Stimulated activated CD4-positive, alpha-beta T cell treated with anti-CD3 and anti-CD28 coated beads, Interleukin-2, amount 100 ng/mL, for 4 hours (primary cell): ENCODE measurements around the gene DEDD.

Experiments
- DNase-seq: peaks from one replicate; pipeline ENCODE4 v3.0.0-alpha.2; 2020; ENCODE audit warnings: low read depth

DEDD gene

DNA sequence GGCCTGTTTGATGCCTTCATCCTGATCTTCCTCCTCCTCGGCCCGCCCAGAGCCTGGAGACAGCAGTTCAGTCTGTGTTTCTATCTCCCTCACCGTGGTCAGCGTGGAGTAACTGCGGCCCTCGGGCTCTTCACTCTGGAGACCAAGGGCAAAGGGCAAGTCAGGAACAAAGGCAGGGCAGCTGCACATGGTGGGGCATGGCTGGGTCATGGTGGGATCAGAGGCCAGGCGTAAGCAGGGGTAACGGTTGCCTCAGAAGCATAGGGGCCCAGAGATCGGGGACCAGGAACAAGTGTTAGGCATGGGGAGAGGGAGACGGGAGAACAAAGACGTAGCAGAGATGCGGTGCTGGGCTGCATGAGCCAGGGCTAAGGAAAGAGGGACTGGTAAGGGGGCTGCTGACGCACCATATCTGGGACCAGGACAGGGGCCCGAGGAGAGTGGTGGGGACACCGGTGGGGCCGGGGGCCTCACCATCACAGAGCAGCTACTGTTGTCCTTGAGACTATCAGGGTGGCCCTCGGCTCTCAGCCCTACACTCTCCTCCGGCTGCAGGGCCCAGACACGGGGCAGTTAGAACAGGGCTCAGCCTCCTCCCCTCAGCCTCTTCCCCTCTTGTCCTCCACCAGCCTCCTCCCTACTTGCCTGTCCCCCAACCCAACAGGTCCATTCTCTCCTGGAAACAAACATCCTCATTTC is 59.6 kb downstream of the DEDD start:
- no peak for DNase-seq

GRCh38 chr1:161071886-161072371 is 60.5 kb downstream of the DEDD start:
- peak; percentile 23 for DNase-seq
